Heart left ventricle (tissue), 13 donors: ENCODE measurements around the gene TMPO.

Source experiments
- CTCF ChIP-seq, 12 donors: fragments of 200-600 bp; sonication (generic) in 4 of 12; IDR thresholded peaks; one replicate each; pipeline versions ENCODE4 v1.5.0 to v1.8.0; 2018 to 2022; ENCODE audit warnings: antibody characterized with exemption in 12 of 12, mild to moderate bottlenecking in 5 of 12
- POLR2A ChIP-seq, 2 donors: fragments of 450-650 bp; IDR thresholded peaks; one replicate each; pipeline ENCODE4 v1.6.1; 2017; ENCODE audit warnings: antibody characterized with exemption in 2 of 2, mild to moderate bottlenecking in 2 of 2, moderate library complexity in 2 of 2
- donor health status: ischemic (EF 13 %, LVEDD 7.1; RV severe dilation, severe dysfunction).
- donor health status: DM: no; HTN: yes; CAD: no.
- donor health status: DM: no; HTN: no; CAD: no.
- donor health status: ischemic (EF 25% LVEDD 6.9; RV normal size, moderate dysfunction).
- donor health status: ischemic (EF 25% LVEDD 5.7; RV mildly dilated, moderate dysfunction).
- donor health status: ischemic (EF 35%, LVEDD 5.7; RV mildly dilated, moderate dysfunction).
- donor health status: nonischemic (EF 11% LVEDD 7.7; RV severe dilation, severe dysfunction).
- donor health status: DM: yes; HTN: yes; CAD: no.
- donor health status: PGD.
- donor health status: ischemic (EF 29% LVEDD 5.4; RV normal size, mild dysfunction).
- donor health status: nonischemic (EF 23%, LVEDD 6.1; RV moderate dilation, normal function).

- TF ChIP-seq CTCF (IDR thresholded peaks at IDR 0.05): no peak
- TF ChIP-seq POLR2A (IDR thresholded peaks at IDR 0.05): no peak
These were observed 11.1 kb upstream of the TMPO start for GRCh38 chr12:98504368-98504617.
